ENCODE data around the gene ZNF367. TPM values are rescaled to one million over a fixed set of nuclear protein-coding genes. Genes with fewer than 3 reads are reported as not detected.
A peak's percentile ranks its signal among the peaks of the same experiment; 100 is the strongest.

The ZNF367 gene
- total RNA-seq, 1 donor from 2014 or later, result 4.4 TPM

DNA sequence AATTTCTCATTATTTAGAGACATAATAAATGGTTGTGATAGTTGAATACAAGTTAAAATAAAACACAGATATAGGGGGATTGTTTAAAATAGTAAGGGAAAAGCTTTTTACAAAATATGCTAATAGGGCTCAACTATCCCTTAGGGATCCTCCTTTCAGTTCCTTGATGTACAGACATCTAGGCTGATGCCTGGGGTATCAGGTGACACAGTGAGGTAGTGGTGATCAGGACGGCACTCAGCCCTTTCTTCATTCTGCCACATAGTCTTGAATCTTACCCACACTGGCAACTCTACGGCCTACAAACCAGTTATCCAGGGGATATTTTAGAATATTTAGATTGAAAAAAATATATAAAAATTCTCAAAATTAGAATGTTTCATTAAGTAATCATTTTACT, 22.2 kb downstream of the ZNF367 start:
- Mint-ChIP-seq H3K9me3 (peaks cover 10% of the 10 kb centered on the region), H3K36me3 (peaks cover 10% of the 10 kb centered on the region), H3K27me3 (ENCODE audit: low read depth) (no peaks in the 10 kb centered on the region), H3K4me1 (peaks cover 2% of the 10 kb centered on the region), H3K27ac (no peak overlapping the region), H3K4me3 (no peak overlapping the region)
- TF ChIP-seq, protein P1, sequence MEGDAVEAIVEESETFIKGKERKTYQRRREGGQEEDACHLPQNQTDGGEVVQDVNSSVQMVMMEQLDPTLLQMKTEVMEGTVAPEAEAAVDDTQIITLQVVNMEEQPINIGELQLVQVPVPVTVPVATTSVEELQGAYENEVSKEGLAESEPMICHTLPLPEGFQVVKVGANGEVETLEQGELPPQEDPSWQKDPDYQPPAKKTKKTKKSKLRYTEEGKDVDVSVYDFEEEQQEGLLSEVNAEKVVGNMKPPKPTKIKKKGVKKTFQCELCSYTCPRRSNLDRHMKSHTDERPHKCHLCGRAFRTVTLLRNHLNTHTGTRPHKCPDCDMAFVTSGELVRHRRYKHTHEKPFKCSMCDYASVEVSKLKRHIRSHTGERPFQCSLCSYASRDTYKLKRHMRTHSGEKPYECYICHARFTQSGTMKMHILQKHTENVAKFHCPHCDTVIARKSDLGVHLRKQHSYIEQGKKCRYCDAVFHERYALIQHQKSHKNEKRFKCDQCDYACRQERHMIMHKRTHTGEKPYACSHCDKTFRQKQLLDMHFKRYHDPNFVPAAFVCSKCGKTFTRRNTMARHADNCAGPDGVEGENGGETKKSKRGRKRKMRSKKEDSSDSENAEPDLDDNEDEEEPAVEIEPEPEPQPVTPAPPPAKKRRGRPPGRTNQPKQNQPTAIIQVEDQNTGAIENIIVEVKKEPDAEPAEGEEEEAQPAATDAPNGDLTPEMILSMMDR (IDR thresholded peaks at IDR 0.05; ENCODE audit: unreplicated experiment), result no peak
- DNase-seq (ENCODE audit: low spot score in 2 of 2, unreplicated experiment in 2 of 2), result no peak

DNA sequence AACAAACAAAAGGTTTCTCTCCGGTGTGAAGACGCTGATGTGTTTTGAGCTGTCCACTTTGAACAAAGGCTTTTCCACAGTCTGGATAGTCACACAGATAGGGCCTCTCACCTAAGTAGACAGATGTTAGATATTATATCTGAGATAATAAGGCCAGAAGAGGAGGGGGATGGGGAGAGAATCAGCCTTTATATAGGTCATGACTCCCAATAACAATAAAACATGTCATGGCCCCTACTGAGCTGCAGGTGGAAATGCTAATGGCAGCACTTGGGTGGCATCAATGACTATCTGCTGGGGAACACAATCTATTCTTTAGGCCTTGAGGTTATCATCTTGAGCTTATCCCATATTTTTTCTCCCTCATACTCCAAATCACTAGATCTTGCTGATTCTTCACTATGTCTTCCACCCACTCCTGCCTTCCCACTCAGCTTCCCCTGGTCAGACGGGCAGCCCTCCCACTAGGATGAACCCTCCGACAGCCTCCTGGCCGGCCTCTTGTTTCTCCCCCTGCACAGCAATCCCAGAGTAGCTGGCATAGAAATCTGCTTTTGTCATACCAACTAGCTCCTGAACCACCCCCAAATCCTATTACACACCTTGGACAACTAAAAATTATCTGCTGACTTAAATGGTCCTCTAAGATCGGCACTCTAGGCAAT, 23.2 kb downstream of the ZNF367 start:
- DNase-seq (ENCODE audit: low spot score in 2 of 2, unreplicated experiment in 2 of 2), result no peak
- peaks cover 4% of the 10 kb centered on the region for H3K36me3 Mint-ChIP-seq
- H3K27ac Mint-ChIP-seq, result peak overlapping the region; percentile 7
- TF ChIP-seq, protein P1 (IDR thresholded peaks at IDR 0.05; ENCODE audit: unreplicated experiment), result no peak
- H3K4me1 Mint-ChIP-seq, result peaks cover 2% of the 10 kb centered on the region
- no peaks in the 10 kb centered on the region for H3K27me3 Mint-ChIP-seq (ENCODE audit: low read depth)
- peaks cover 3% of the 10 kb centered on the region for H3K9me3 Mint-ChIP-seq
- no peak overlapping the region for H3K4me3 Mint-ChIP-seq

DNA sequence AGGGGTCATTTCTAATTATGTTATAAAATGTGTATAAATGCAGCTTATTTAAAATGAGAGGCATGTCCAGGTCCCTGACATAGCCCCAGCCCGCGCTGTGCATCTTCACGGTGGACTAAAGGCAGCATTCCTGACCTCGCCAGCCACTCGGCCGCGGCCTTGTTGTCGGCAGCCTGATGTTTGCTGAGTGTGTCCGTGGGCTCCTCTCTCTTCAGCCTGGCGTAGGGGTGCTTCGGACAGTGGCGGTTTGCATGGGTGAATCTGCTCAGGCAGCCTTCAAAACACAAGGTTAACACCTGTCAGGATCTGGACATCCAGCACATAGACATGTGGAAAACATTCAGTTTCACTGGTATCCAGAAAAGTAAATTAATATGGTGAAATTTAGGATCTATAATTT, 25.9 kb downstream of the ZNF367 start:
- Mint-ChIP-seq H3K36me3 (no peaks in the 10 kb centered on the region), H3K27me3 (ENCODE audit: low read depth) (no peaks in the 10 kb centered on the region), H3K4me3 (no peak overlapping the region), H3K9me3 (no peaks in the 10 kb centered on the region), H3K4me1 (peaks cover 2% of the 10 kb centered on the region), H3K27ac (no peak overlapping the region)
- DNase-seq (ENCODE audit: low spot score in 2 of 2, unreplicated experiment in 2 of 2), result no peak
- TF ChIP-seq, protein P1 (IDR thresholded peaks at IDR 0.05; ENCODE audit: unreplicated experiment), result no peak

DNA sequence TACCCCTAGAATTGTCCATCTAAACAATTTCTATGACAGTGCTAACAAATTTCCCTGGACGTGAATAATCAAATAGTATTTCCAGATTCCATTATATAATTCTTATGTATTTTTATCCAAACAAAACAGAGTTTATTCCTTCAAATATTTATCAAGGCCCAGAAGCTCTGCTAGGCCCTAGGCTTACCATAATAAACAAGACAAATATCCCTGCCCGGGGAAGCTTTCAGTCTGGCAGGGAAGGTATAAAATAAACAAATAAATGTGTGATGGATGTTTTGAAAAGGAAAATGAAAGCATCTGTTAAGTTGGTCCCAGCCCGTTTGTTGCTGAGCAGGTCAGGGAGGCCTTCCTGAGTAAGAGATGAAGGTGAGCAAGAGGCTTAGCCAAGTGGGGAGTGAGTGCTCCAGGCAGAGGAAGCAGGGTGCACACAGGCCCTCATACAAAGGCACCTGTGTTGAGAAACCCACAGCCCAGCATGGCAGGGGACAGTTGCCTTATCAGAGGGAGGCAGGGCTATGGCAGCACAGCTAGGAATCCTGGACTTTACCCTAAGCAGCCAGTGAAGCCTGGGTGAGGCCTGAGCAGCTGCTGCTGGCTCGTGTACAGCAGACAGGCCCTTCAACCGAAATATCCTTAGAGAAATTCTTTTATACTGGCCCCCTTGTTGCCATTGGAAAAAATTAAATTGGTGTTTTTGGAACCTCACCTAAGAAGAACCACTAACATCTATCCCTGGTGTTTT, 27.0 kb downstream of the ZNF367 start:
- H3K9me3 Mint-ChIP-seq, result no peaks in the 10 kb centered on the region
- no peaks in the 10 kb centered on the region for H3K27me3 Mint-ChIP-seq (ENCODE audit: low read depth)
- H3K4me1 Mint-ChIP-seq, result peaks cover 2% of the 10 kb centered on the region
- no peak for DNase-seq (ENCODE audit: low spot score in 2 of 2, unreplicated experiment in 2 of 2)
- no peak overlapping the region for H3K4me3 Mint-ChIP-seq
- TF ChIP-seq, protein P1 (IDR thresholded peaks at IDR 0.05; ENCODE audit: unreplicated experiment), result no peak
- H3K36me3 Mint-ChIP-seq, result no peaks in the 10 kb centered on the region
- H3K27ac Mint-ChIP-seq, result peak overlapping the region; percentile 2

DNA sequence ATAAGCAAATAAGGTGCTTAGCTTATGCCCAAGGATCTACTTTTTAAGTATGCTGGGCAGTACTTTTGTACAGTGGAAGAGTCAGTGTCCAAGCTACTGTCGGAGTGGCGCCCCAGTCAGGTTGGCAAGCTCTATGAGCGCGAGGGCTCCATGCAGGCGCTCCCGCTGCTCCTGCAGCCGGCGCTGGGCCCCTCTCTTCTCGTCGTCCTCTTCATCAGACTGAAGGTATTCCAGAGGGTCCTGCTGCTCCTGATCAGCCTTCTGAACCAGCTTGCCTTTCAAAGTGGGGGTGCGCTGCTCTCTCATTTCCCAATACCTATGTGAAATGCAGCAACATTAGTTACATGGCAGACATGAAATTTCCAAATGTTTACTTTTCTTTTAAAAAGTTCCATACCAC, 30.0 kb downstream of the ZNF367 start:
- Mint-ChIP-seq H3K36me3 (no peaks in the 10 kb centered on the region), H3K9me3 (no peaks in the 10 kb centered on the region), H3K27me3 (ENCODE audit: low read depth) (no peaks in the 10 kb centered on the region)

More for the DNA sequence above, 30.0 kb downstream of the ZNF367 start:
- no peak overlapping the region for H3K4me3 Mint-ChIP-seq
- peak overlapping the region; percentile 34 for H3K27ac Mint-ChIP-seq
- no peak for DNase-seq (ENCODE audit: low spot score in 2 of 2, unreplicated experiment in 2 of 2)
- peaks cover 6% of the 10 kb centered on the region for H3K4me1 Mint-ChIP-seq
- TF ChIP-seq, protein P1 (IDR thresholded peaks at IDR 0.05; ENCODE audit: unreplicated experiment), result no peak
